ENCODE data around the gene CNOT6.

Gene CNOT6

GRCh38 chr5:180595381-180596114 lies 101.4 kb downstream of the CNOT6 start:
- Histone ChIP-seq H3K27ac (ENCODE audit: low read depth, low read length) (no peak overlapping the region), H2BK15ac (replicated peaks; ENCODE audit: low read depth) (no peak overlapping the region), H2AK5ac (ENCODE audit: low read length) (no peak overlapping the region), H4K5ac (ENCODE audit: low read length) (no peak overlapping the region), H3K79me1 (ENCODE audit: low read length) (no peaks in the 10 kb centered on the region), H3K4me3 (ENCODE audit: low read length) (no peak overlapping the region), H3K23ac (ENCODE audit: low read length) (no peak overlapping the region), H3K27me3 (ENCODE audit: insufficient read depth, low read length, poor library complexity) (peaks cover 6% of the 10 kb centered on the region), H3K56ac (ENCODE audit: low read length) (no peak overlapping the region), H3K9ac (ENCODE audit: low read length) (no peak overlapping the region), H3K4ac (ENCODE audit: low read depth, low read length) (no peak overlapping the region), H2BK5ac (ENCODE audit: low read length) (no peak overlapping the region), H3K4me2 (ENCODE audit: low read length) (no peak overlapping the region), H4K8ac (ENCODE audit: low read depth, low read length) (no peak overlapping the region), H3K18ac (ENCODE audit: low read length) (no peak overlapping the region), H3K36me3 (ENCODE audit: control insufficient read depth, insufficient read depth, low read length) (no peaks in the 10 kb centered on the region), H3K79me2 (ENCODE audit: control insufficient read depth, insufficient read depth, low read length) (no peaks in the 10 kb centered on the region), H3K4me1 (ENCODE audit: control insufficient read depth, low read depth, low read length) (no peaks in the 10 kb centered on the region), H2BK120ac (ENCODE audit: low read depth, low read length) (no peak overlapping the region)
- no CpG with 5 or more reads among the region's 25 CpGs for WGBS (ENCODE audit: extremely low coverage, insufficient coverage, low lambda C conversion rate)
- DNase-seq = no peak

GRCh38 chr5:180596115-180596667 lies 102.0 kb downstream of the CNOT6 start:
- Histone ChIP-seq H4K8ac (ENCODE audit: low read depth, low read length) (no peak overlapping the region), H3K56ac (ENCODE audit: low read length) (no peak overlapping the region), H3K4me1 (ENCODE audit: control insufficient read depth, low read depth, low read length) (no peaks in the 10 kb centered on the region), H3K79me2 (ENCODE audit: control insufficient read depth, insufficient read depth, low read length) (no peaks in the 10 kb centered on the region), H3K18ac (ENCODE audit: low read length) (no peak overlapping the region), H3K79me1 (ENCODE audit: low read length) (no peaks in the 10 kb centered on the region), H2BK120ac (ENCODE audit: low read depth, low read length) (no peak overlapping the region), H3K4ac (ENCODE audit: low read depth, low read length) (no peak overlapping the region), H3K27me3 (ENCODE audit: insufficient read depth, low read length, poor library complexity) (no peaks in the 10 kb centered on the region), H2AK5ac (ENCODE audit: low read length) (no peak overlapping the region), H3K36me3 (ENCODE audit: control insufficient read depth, insufficient read depth, low read length) (no peaks in the 10 kb centered on the region), H3K4me2 (ENCODE audit: low read length) (no peak overlapping the region), H3K4me3 (ENCODE audit: low read length) (no peak overlapping the region), H3K23ac (ENCODE audit: low read length) (no peak overlapping the region), H3K9ac (ENCODE audit: low read length) (no peak overlapping the region), H4K5ac (ENCODE audit: low read length) (no peak overlapping the region), H3K27ac (ENCODE audit: low read depth, low read length) (no peak overlapping the region), H2BK15ac (replicated peaks; ENCODE audit: low read depth) (no peak overlapping the region), H2BK5ac (ENCODE audit: low read length) (no peak overlapping the region)
- WGBS (ENCODE audit: extremely low coverage, insufficient coverage, low lambda C conversion rate) = no CpG with 5 or more reads among the region's 12 CpGs
- DNase-seq = no peak

- Histone ChIP-seq H4K5ac (ENCODE audit: low read length) (no peak overlapping the region), H3K4ac (ENCODE audit: low read depth, low read length) (no peak overlapping the region), H2BK120ac (ENCODE audit: low read depth, low read length) (no peak overlapping the region), H3K56ac (ENCODE audit: low read length) (no peak overlapping the region), H3K4me3 (ENCODE audit: low read length) (no peak overlapping the region), H4K8ac (ENCODE audit: low read depth, low read length) (no peak overlapping the region), H3K4me1 (ENCODE audit: control insufficient read depth, low read depth, low read length) (no peaks in the 10 kb centered on the region), H3K27ac (ENCODE audit: low read depth, low read length) (no peak overlapping the region), H3K36me3 (ENCODE audit: control insufficient read depth, insufficient read depth, low read length) (no peaks in the 10 kb centered on the region), H2BK15ac (replicated peaks; ENCODE audit: low read depth) (no peak overlapping the region), H3K27me3 (ENCODE audit: insufficient read depth, low read length, poor library complexity) (no peaks in the 10 kb centered on the region), H2BK5ac (ENCODE audit: low read length) (no peak overlapping the region), H3K9ac (ENCODE audit: low read length) (no peak overlapping the region), H3K23ac (ENCODE audit: low read length) (no peak overlapping the region), H2AK5ac (ENCODE audit: low read length) (no peak overlapping the region), H3K79me2 (ENCODE audit: control insufficient read depth, insufficient read depth, low read length) (no peaks in the 10 kb centered on the region), H3K4me2 (ENCODE audit: low read length) (no peak overlapping the region), H3K18ac (ENCODE audit: low read length) (no peak overlapping the region), H3K79me1 (ENCODE audit: low read length) (no peaks in the 10 kb centered on the region)
- no CpG with 5 or more reads among the region's 24 CpGs for WGBS (ENCODE audit: extremely low coverage, insufficient coverage, low lambda C conversion rate)
- no peak for DNase-seq
Observed at GRCh38 chr5:180596668-180597231, 102.6 kb downstream of the CNOT6 start.

- DNase-seq = no peak
- no peaks in the 10 kb centered on the region for H3K79me1 ChIP-seq (ENCODE audit: low read length)
Observed at GRCh38 chr5:180598316-180598701, 104.1 kb downstream of the CNOT6 start.

GRCh38 chr5:180598797-180599589 lies 104.8 kb downstream of the CNOT6 start:
- H4K8ac ChIP-seq (ENCODE audit: low read depth, low read length) = no peak overlapping the region
- no peak overlapping the region for H3K23ac ChIP-seq (ENCODE audit: low read length)
- H3K4me3 ChIP-seq (ENCODE audit: low read length) = no peak overlapping the region
- no peaks in the 10 kb centered on the region for H3K36me3 ChIP-seq (ENCODE audit: control insufficient read depth, insufficient read depth, low read length)
- H3K9ac ChIP-seq (ENCODE audit: low read length) = no peak overlapping the region
- H3K18ac ChIP-seq (ENCODE audit: low read length) = no peak overlapping the region
- no peak overlapping the region for H2AK5ac ChIP-seq (ENCODE audit: low read length)
- H3K79me1 ChIP-seq (ENCODE audit: low read length) = no peaks in the 10 kb centered on the region
- no peak overlapping the region for H4K5ac ChIP-seq (ENCODE audit: low read length)
- no peak overlapping the region for H2BK120ac ChIP-seq (ENCODE audit: low read depth, low read length)
- H3K79me2 ChIP-seq (ENCODE audit: control insufficient read depth, insufficient read depth, low read length) = no peaks in the 10 kb centered on the region
- WGBS (ENCODE audit: extremely low coverage, insufficient coverage, low lambda C conversion rate) = no CpG with 5 or more reads among the region's 16 CpGs
- no peak overlapping the region for H2BK5ac ChIP-seq (ENCODE audit: low read length)
- H3K4ac ChIP-seq (ENCODE audit: low read depth, low read length) = no peak overlapping the region
- no peak overlapping the region for H3K27ac ChIP-seq (ENCODE audit: low read depth, low read length)
- DNase-seq = no peak
- H3K56ac ChIP-seq (ENCODE audit: low read length) = no peak overlapping the region
- H2BK15ac ChIP-seq (replicated peaks; ENCODE audit: low read depth) = no peak overlapping the region
- no peaks in the 10 kb centered on the region for H3K4me1 ChIP-seq (ENCODE audit: control insufficient read depth, low read depth, low read length)
- no peak overlapping the region for H3K4me2 ChIP-seq (ENCODE audit: low read length)
- H3K27me3 ChIP-seq (ENCODE audit: insufficient read depth, low read length, poor library complexity) = no peaks in the 10 kb centered on the region

More at GRCh38 chr5:180598316-180598701, 104.1 kb downstream of the CNOT6 start:
- Histone ChIP-seq H3K4me1 (ENCODE audit: control insufficient read depth, low read depth, low read length) (no peaks in the 10 kb centered on the region), H3K27ac (ENCODE audit: low read depth, low read length) (no peak overlapping the region), H3K23ac (ENCODE audit: low read length) (no peak overlapping the region), H2AK5ac (ENCODE audit: low read length) (no peak overlapping the region), H4K8ac (ENCODE audit: low read depth, low read length) (no peak overlapping the region), H3K36me3 (ENCODE audit: control insufficient read depth, insufficient read depth, low read length) (no peaks in the 10 kb centered on the region), H3K18ac (ENCODE audit: low read length) (no peak overlapping the region), H3K9ac (ENCODE audit: low read length) (no peak overlapping the region), H2BK5ac (ENCODE audit: low read length) (no peak overlapping the region), H3K27me3 (ENCODE audit: insufficient read depth, low read length, poor library complexity) (no peaks in the 10 kb centered on the region), H3K56ac (ENCODE audit: low read length) (no peak overlapping the region), H3K79me2 (ENCODE audit: control insufficient read depth, insufficient read depth, low read length) (no peaks in the 10 kb centered on the region), H3K4me3 (ENCODE audit: low read length) (no peak overlapping the region), H4K5ac (ENCODE audit: low read length) (no peak overlapping the region), H2BK15ac (replicated peaks; ENCODE audit: low read depth) (no peak overlapping the region), H2BK120ac (ENCODE audit: low read depth, low read length) (no peak overlapping the region), H3K4ac (ENCODE audit: low read depth, low read length) (no peak overlapping the region), H3K4me2 (ENCODE audit: low read length) (no peak overlapping the region)
- no CpG with 5 or more reads among the region's 9 CpGs for WGBS (ENCODE audit: extremely low coverage, insufficient coverage, low lambda C conversion rate)
